Stimulated activated CD4-positive, alpha-beta T cell treated with anti-CD3 and anti-CD28 coated beads, Interleukin-2, amount 100 ng/mL, for 24 hours (primary cell): ENCODE data around the gene LYPD5.
"Not testable (repeated sequence)": the region's sequence is repeated elsewhere in the genome, so short reads cannot be mapped to it uniquely, and the experiment has no call there.

Source experiments
- DNase-seq, 2 donors: peaks; one replicate each; pipeline ENCODE4 v3.0.0-alpha.2; 2020

The LYPD5 gene

GRCh38 chr19:43802216-43802951 is at the start of gene LYPD5:
TSS of gene LYPD5 (minus strand) at chr19:43802447. CDS start at chr19:43802380, 67 bp downstream.
- no peak for DNase-seq

GRCh38 chr19:43848821-43849220 is 46.6 kb upstream of the LYPD5 start:
- DNase-seq: no peak

- no peak for DNase-seq
These were observed 45.6 kb upstream of the LYPD5 start for GRCh38 chr19:43847884-43848283.

- no peak for DNase-seq
These were observed 45.0 kb upstream of the LYPD5 start for GRCh38 chr19:43847246-43847645.

- DNase-seq: no peak
These were observed 39.8 kb upstream of the LYPD5 start for GRCh38 chr19:43842007-43842406.

GRCh38 chr19:43839139-43839538 is 36.9 kb upstream of the LYPD5 start:
- no peak for DNase-seq

- peak; percentile 86 to 87 for DNase-seq
These were observed 24.8 kb upstream of the LYPD5 start, which contains the start of gene ZNF283 for GRCh38 chr19:43826787-43827754. TSS of gene ZNF283 (plus strand) at chr19:43827321. CDS start at chr19:43833505, 6,184 bp downstream.

- not testable (repeated sequence) for DNase-seq
These were observed 22.3 kb upstream of the LYPD5 start for GRCh38 chr19:43824572-43824971.

GRCh38 chr19:43823856-43824255 is 21.6 kb upstream of the LYPD5 start:
- DNase-seq: not testable (repeated sequence)

GRCh38 chr19:43820884-43821215 is 18.6 kb upstream of the LYPD5 start:
- no peak for DNase-seq

GRCh38 chr19:43820098-43820883 is 18.0 kb upstream of the LYPD5 start:
- DNase-seq: peak; percentile 32 to 54

- DNase-seq: no peak
These were observed 16.3 kb upstream of the LYPD5 start for GRCh38 chr19:43818500-43818899.

- not testable (repeated sequence) for DNase-seq
These were observed 15.2 kb upstream of the LYPD5 start for GRCh38 chr19:43817454-43817853.

- no peak for DNase-seq
These were observed 12.6 kb upstream of the LYPD5 start for GRCh38 chr19:43814663-43815352.

GRCh38 chr19:43812688-43813087 is 10.4 kb upstream of the LYPD5 start:
- DNase-seq: no peak

GRCh38 chr19:43812259-43812658 is 10.0 kb upstream of the LYPD5 start:
- no peak for DNase-seq

- DNase-seq: no peak
These were observed 9.6 kb upstream of the LYPD5 start for GRCh38 chr19:43811837-43812236.

GRCh38 chr19:43809762-43810696 is 7.8 kb upstream of the LYPD5 start:
- no peak for DNase-seq

GRCh38 chr19:43807651-43808050 is 5.4 kb upstream of the LYPD5 start:
- DNase-seq: no peak

- DNase-seq: no peak
These were observed 4.6 kb upstream of the LYPD5 start for GRCh38 chr19:43806848-43807247.

- DNase-seq: not testable (repeated sequence)
These were observed 4.2 kb upstream of the LYPD5 start for GRCh38 chr19:43806401-43806800.
